GM12892 (cell line): Measurements from ENCODE around the gene OR10X1.

Experiments
- POLR2A ChIP-seq: IDR thresholded peaks from 2 replicates; pipeline ENCODE4 v1.6.1; 2011; ENCODE audit warnings: low read depth, low read length, control low read depth
- POLR2AphosphoS5 ChIP-seq: IDR thresholded peaks from 2 replicates; pipeline ENCODE4 v1.6.1; 2011; ENCODE audit warnings: low read depth, low read length, control low read depth
- TAF1 ChIP-seq: IDR thresholded peaks from 2 replicates; pipeline ENCODE4 v1.6.1; 2011; ENCODE audit warnings: low read depth, mild to moderate bottlenecking, control low read depth, low read length, borderline replicate concordance

GRCh38 chr1:158537609-158538008 is 42.1 kb downstream of the OR10X1 start:
- TF ChIP-seq POLR2A (no peak), POLR2AphosphoS5 (no peak), TAF1 (no peak)
